Lung (tissue), 12 donors: Measurements from ENCODE around the gene SNED1. TPM values are rescaled to one million over a fixed set of nuclear protein-coding genes. Genes with fewer than 3 reads are reported as not detected.

Experiments used
- ATAC-seq: fragments of 200-7000 bp; cut with Tn5 transposase; one replicate; pipeline ENCODE4 v1.9.1; 2020; ENCODE audit warnings: moderate number of reproducible peaks; ENCODE audit not compliant: insufficient read depth, low FRiP score
- DNase-seq, 3 donors: peaks; one replicate each; pipeline ENCODE4 v3.0.0-alpha.2; 2013 to 2017
- H3K27ac ChIP-seq, 2 donors: one replicate each; pipeline ENCODE4 v1.5.1; 2013; ENCODE audit warnings: mild to moderate bottlenecking in 2 of 2, moderate library complexity in 2 of 2, control low read depth in 1 of 2, inconsistent platforms in 1 of 2, low read depth in 1 of 2, low read length in 1 of 2
- H3K27me3 ChIP-seq, 3 donors: one replicate each; pipeline ENCODE4 v1.5.1; 2013; ENCODE audit warnings: low read length in 2 of 3; ENCODE audit not compliant: control insufficient read depth in 3 of 3, insufficient read depth in 3 of 3
- H3K36me3 ChIP-seq, 4 donors: one replicate each; pipeline ENCODE4 v1.5.1; 2013; ENCODE audit warnings: low read length in 4 of 4, mild to moderate bottlenecking in 1 of 4, moderate library complexity in 1 of 4; ENCODE audit not compliant: control insufficient read depth in 4 of 4, insufficient read depth in 4 of 4
- H3K4me1 ChIP-seq, 5 donors: one replicate each; pipeline ENCODE4 v1.5.1; 2013; ENCODE audit warnings: low read length in 5 of 5, mild to moderate bottlenecking in 2 of 5, moderate library complexity in 1 of 5; ENCODE audit not compliant: control insufficient read depth in 5 of 5, insufficient read depth in 5 of 5
- H3K4me3 ChIP-seq: one replicate; pipeline ENCODE4 v1.5.1; 2013; ENCODE audit warnings: mild to moderate bottlenecking, control low read depth, moderate library complexity
- H3K9ac ChIP-seq, 2 donors: one replicate each; pipeline ENCODE4 v1.5.1; 2013; ENCODE audit warnings: low read length in 2 of 2, control low read depth in 1 of 2; ENCODE audit not compliant: insufficient read depth in 1 of 2
- H3K9me3 ChIP-seq, 4 donors: one replicate each; pipeline ENCODE4 v1.5.1; 2013; ENCODE audit warnings: low read length in 3 of 4, mild to moderate bottlenecking in 1 of 4, moderate library complexity in 1 of 4; ENCODE audit not compliant: control insufficient read depth in 4 of 4, insufficient read depth in 3 of 4
- CTCF ChIP-seq: IDR thresholded peaks from 2 replicates; pipeline ENCODE4 v1.5.1; 2012; ENCODE audit warnings: mild to moderate bottlenecking; ENCODE audit errors: control extremely low read depth, extremely low read depth
- WGBS, 2 donors: extraction: QIAGEN DNeasy Blood & Tissue Kit; methylation state at CpG; one replicate each; pipeline ENCODE4 v1.1.7; 2013; 5-methylcytosine and 5-hydroxymethylcytosine counted together
- polyA plus RNA-seq, 2 donors: library from polyadenylated mRNA; stranded (reverse); fragments of 200-250 nt; gene quantifications; one replicate each; pipeline ENCODE4 v1.2.1, GENCODE V29; 2013
- total RNA-seq, 2 donors: library from RNA; depleted of rRNA in 1 of 2; stranded (reverse); fragments of >200 nt in 1 of 2; gene quantifications; one replicate each; pipeline ENCODE4 v1.2.1, GENCODE V29; 2014 to 2021
- donor health status: control.
- donor health status: control.
- donor health status: Bipolar disorder and iron deficiency.
- donor health status: healthy.
- donor health status: DM: yes; HTN: yes; CAD: no.

SNED1 gene
- total and polyA plus RNA-seq, 4 donors: 5.9 to 74.6 (median 34.7) TPM

- ATAC-seq: peak; percentile 60
- Histone ChIP-seq H3K27me3 (no peaks in the 10 kb centered on the region), H3K4me1 (peaks cover 0 to 38% (median 20%) of the 10 kb centered on the region in 5 donors), H3K4me3 (peak overlapping the region; percentile 2), H3K9me3 (peaks cover 0 to 11% (median 0%) of the 10 kb centered on the region in 4 donors), H3K27ac (peak overlapping the region in 1 of 2 donors; percentile 88), H3K36me3 (peaks cover 0 to 13% (median 3%) of the 10 kb centered on the region in 4 donors), H3K9ac (peak overlapping the region in 1 of 2 donors; percentile 23)
- peak; percentile 97 to 98 (median 97) for DNase-seq
- 1 to 4% methylated on average over 25 to 28 of the region's 28 CpGs for WGBS, 2 donors
- no peak for TF ChIP-seq CTCF
Measured at GRCh38 chr2:241009601-241010530, 11.4 kb downstream of the SNED1 start.

GRCh38 chr2:241010531-241011295 lies 12.3 kb downstream of the SNED1 start:
- 70 to 73% methylated on average over 12 of the region's 12 CpGs for WGBS, 2 donors
- H3K9ac ChIP-seq: no peak overlapping the region
- H3K27me3 ChIP-seq: no peaks in the 10 kb centered on the region
- peak overlapping the region in 1 of 2 donors; percentile 88 for H3K27ac ChIP-seq
- peaks cover 0 to 4% (median 0%) of the 10 kb centered on the region in 4 donors for H3K9me3 ChIP-seq
- ATAC-seq (no peak), DNase-seq (no peak)
- TF ChIP-seq CTCF: no peak
- H3K4me1 ChIP-seq: peaks cover 0 to 38% (median 20%) of the 10 kb centered on the region in 5 donors
- H3K4me3 ChIP-seq: no peak overlapping the region
- H3K36me3 ChIP-seq: peaks cover 0 to 13% (median 4%) of the 10 kb centered on the region in 4 donors

GRCh38 chr2:241011296-241011600 lies 12.8 kb downstream of the SNED1 start:
- Histone ChIP-seq H3K4me1 (peaks cover 0 to 38% (median 20%) of the 10 kb centered on the region in 5 donors), H3K9ac (no peak overlapping the region), H3K27ac (no peak overlapping the region), H3K4me3 (no peak overlapping the region), H3K36me3 (peaks cover 0 to 13% (median 4%) of the 10 kb centered on the region in 4 donors), H3K9me3 (no peaks in the 10 kb centered on the region), H3K27me3 (no peaks in the 10 kb centered on the region)
- ATAC-seq: no peak
- DNase-seq: no peak
- TF ChIP-seq CTCF: no peak
- 87% methylated on average over 9 of the region's 9 CpGs for WGBS, 2 donors
